OCI-LY3 (cell line): ENCODE results near the gene SRSF6.
A peak's percentile ranks its signal among the peaks of the same experiment; 100 is the strongest.

Experiments
- H2AFZ ChIP-seq: fragments of 200-600, 300-600 bp; shearing (Covaris generic); 2 replicates; pipeline ENCODE4 v1.6.0; 2014; ENCODE audit warnings: antibody characterized with exemption, low read depth, low read length
- H3K27ac ChIP-seq: fragments of 200-600, 300-600 bp; sonication (generic); 2 replicates; pipeline ENCODE4 v1.5.1; 2014; ENCODE audit warnings: mild to moderate bottlenecking, low read length, moderate library complexity, mixed read lengths
- H3K27me3 ChIP-seq: fragments of 200-600, 300-600 bp; sonication (generic); 2 replicates; pipeline ENCODE4 v1.6.1; 2014; ENCODE audit warnings: low read depth, low read length, mixed read lengths
- H3K36me3 ChIP-seq: fragments of 200-600, 300-600 bp; sonication (generic); replicated peaks from 2 replicates; pipeline ENCODE3; 2014; ENCODE audit warnings: low read depth, low read length, mixed read lengths
- H3K4me1 ChIP-seq: fragments of 300-600, 200-600 bp; sonication (generic); 2 replicates; pipeline ENCODE4 v1.6.1; 2014; ENCODE audit warnings: low read length, mixed read lengths
- H3K4me2 ChIP-seq: fragments of 200-600, 300-600 bp; sonication (generic); 2 replicates; pipeline ENCODE4 v1.6.1; 2014; ENCODE audit warnings: low read length, mixed read lengths
- H3K4me3 ChIP-seq: fragments of 300-600, 200-600 bp; sonication (generic); 2 replicates; pipeline ENCODE4 v1.5.1; 2014; ENCODE audit warnings: antibody characterized with exemption, mild to moderate bottlenecking, low read length, moderate library complexity
- H3K79me2 ChIP-seq: fragments of 300-600, 200-600 bp; shearing (Covaris generic); 2 replicates; pipeline ENCODE4 v1.6.1; 2014; ENCODE audit warnings: mild to moderate bottlenecking, low read length, mixed read lengths
- H3K9ac ChIP-seq: fragments of 300-600, 200-600 bp; shearing (Covaris generic); 2 replicates; pipeline ENCODE4 v1.6.0; 2014; ENCODE audit warnings: mild to moderate bottlenecking, low read length, moderate library complexity
- H3K9me3 ChIP-seq: fragments of 200-600, 300-600 bp; shearing (Covaris generic); 2 replicates; pipeline ENCODE4 v1.6.1; 2014; ENCODE audit warnings: low read length, mixed read lengths; ENCODE audit not compliant: insufficient read depth
- H4K20me1 ChIP-seq: fragments of 200-600, 300-600 bp; sonication (generic); 2 replicates; pipeline ENCODE4 v1.6.1; 2016; ENCODE audit warnings: low read length, mixed read lengths; ENCODE audit not compliant: insufficient read depth
- CTCF ChIP-seq: fragments of 200-600, 300-600 bp; sonication (generic); IDR thresholded peaks from 2 replicates; pipeline ENCODE4 v1.5.1; 2014; ENCODE audit warnings: antibody characterized with exemption, low read length, low read depth
- EZH2phosphoT487 ChIP-seq: fragments of 200-600 bp; shearing (Covaris generic); IDR thresholded peaks from 2 replicates; pipeline ENCODE4 v1.6.1; 2018; ENCODE audit warnings: antibody characterized with exemption, mixed run types, low read depth

The SRSF6 gene

GRCh38 chr20:43434565-43434964 is 23.1 kb upstream of the SRSF6 start:
- Histone ChIP-seq H3K9me3 (no peaks in the 10 kb centered on the region), H3K4me1 (peaks cover 18% of the 10 kb centered on the region)

GRCh38 chr20:43438578-43439316 is 18.9 kb upstream of the SRSF6 start:
- H3K36me3 ChIP-seq: no peaks in the 10 kb centered on the region
- H3K79me2 ChIP-seq: no peaks in the 10 kb centered on the region
- no peak for TF ChIP-seq EZH2phosphoT487
- TF ChIP-seq CTCF: no peak
- peaks cover 18% of the 10 kb centered on the region for H3K4me1 ChIP-seq
- H3K9me3 ChIP-seq: no peaks in the 10 kb centered on the region
- peak overlapping the region; percentile 25 for H3K4me3 ChIP-seq
- H3K9ac ChIP-seq: no peak overlapping the region
- H3K27ac ChIP-seq: no peak overlapping the region
- H4K20me1 ChIP-seq: no peaks in the 10 kb centered on the region
- peak overlapping the region; percentile 56 for H3K4me2 ChIP-seq
- H3K27me3 ChIP-seq: peaks cover 49% of the 10 kb centered on the region
- H2AFZ ChIP-seq: no peak overlapping the region

More at GRCh38 chr20:43434565-43434964, 23.1 kb upstream of the SRSF6 start:
- Histone ChIP-seq H3K4me3 (no peak overlapping the region), H3K4me2 (no peak overlapping the region), H4K20me1 (no peaks in the 10 kb centered on the region), H3K27ac (no peak overlapping the region), H3K9ac (no peak overlapping the region), H3K79me2 (no peaks in the 10 kb centered on the region), H3K36me3 (no peaks in the 10 kb centered on the region), H3K27me3 (peaks cover 50% of the 10 kb centered on the region), H2AFZ (no peak overlapping the region)
- TF ChIP-seq CTCF (no peak), EZH2phosphoT487 (no peak)

GRCh38 chr20:43440531-43440930 is 17.2 kb upstream of the SRSF6 start:
- no peak overlapping the region for H3K9ac ChIP-seq

More at GRCh38 chr20:43440531-43440930, 17.2 kb upstream of the SRSF6 start:
- H3K79me2 ChIP-seq: no peaks in the 10 kb centered on the region
- H3K27me3 ChIP-seq: peaks cover 34% of the 10 kb centered on the region
- no peak overlapping the region for H3K27ac ChIP-seq
- H3K4me3 ChIP-seq: no peak overlapping the region
- TF ChIP-seq CTCF (no peak), EZH2phosphoT487 (no peak)
- H3K36me3 ChIP-seq: no peaks in the 10 kb centered on the region
- no peaks in the 10 kb centered on the region for H4K20me1 ChIP-seq
- H2AFZ ChIP-seq: no peak overlapping the region
- H3K4me1 ChIP-seq: peaks cover 18% of the 10 kb centered on the region
- H3K4me2 ChIP-seq: no peak overlapping the region
- no peaks in the 10 kb centered on the region for H3K9me3 ChIP-seq
